GM23338 (cell line): ENCODE results near the gene APMAP. TPM values are rescaled to one million over a fixed set of nuclear protein-coding genes. Genes with fewer than 3 reads are reported as not detected.

Experiments used
- ATAC-seq: fragments of 200-7000 bp; cut with Tn5 transposase; 3 replicates; pipeline ENCODE4 v1.9.1; 2020
- DNase-seq: peaks from one replicate; pipeline ENCODE4 v3.0.0-alpha.2; 2015; ENCODE audit warnings: low spot score
- H2AFZ ChIP-seq: fragments of 200-600 bp; sonication (generic); 2 replicates; pipeline ENCODE4 v1.8.0; 2016; ENCODE audit warnings: antibody characterized with exemption, mild to moderate bottlenecking, moderate library complexity
- H3F3A ChIP-seq: fragments of 200-600 bp; sonication (generic); replicated peaks from 2 replicates; pipeline ENCODE4 v1.8.0; 2017; ENCODE audit warnings: antibody characterized with exemption, mixed run types, low read depth
- H3K27ac ChIP-seq: fragments of 200-600 bp; sonication (generic); 2 replicates; pipeline ENCODE4 v1.6.1; 2016; ENCODE audit warnings: low read depth
- H3K27me3 ChIP-seq: fragments of 200-600 bp; sonication (generic); 2 replicates; pipeline ENCODE4 v1.8.0; 2016; ENCODE audit warnings: mild to moderate bottlenecking, mixed run types, moderate library complexity; ENCODE audit not compliant: insufficient read depth
- H3K36me3 ChIP-seq: fragments of 200-600 bp; sonication (generic); 2 replicates; pipeline ENCODE4 v1.8.0; 2016; ENCODE audit warnings: mild to moderate bottlenecking; ENCODE audit not compliant: insufficient read depth
- H3K4me1 ChIP-seq: fragments of 200-600 bp; sonication (generic); 2 replicates; pipeline ENCODE4 v1.8.0; 2016; ENCODE audit warnings: mild to moderate bottlenecking, moderate library complexity; ENCODE audit not compliant: insufficient read depth
- H3K4me2 ChIP-seq: fragments of 200-600 bp; sonication (generic); 2 replicates; pipeline ENCODE4 v1.7.1; 2017; ENCODE audit warnings: mixed run types
- H3K4me3 ChIP-seq: fragments of 200-600 bp; sonication (generic); 2 replicates; pipeline ENCODE4 v1.6.1; 2016; ENCODE audit warnings: mixed run types
- H3K79me2 ChIP-seq: fragments of 200-600 bp; sonication (generic); replicated peaks from 2 replicates; pipeline ENCODE4 v1.8.0; 2017; ENCODE audit warnings: mild to moderate bottlenecking; ENCODE audit not compliant: insufficient read depth
- H3K9me2 ChIP-seq: fragments of 200-600 bp; sonication (generic); 2 replicates; pipeline ENCODE4 v1.8.0; 2017; ENCODE audit not compliant: insufficient read depth
- H4K20me1 ChIP-seq: fragments of 200-600 bp; sonication (generic); replicated peaks from 2 replicates; pipeline ENCODE4 v1.8.0; 2017; ENCODE audit warnings: mild to moderate bottlenecking; ENCODE audit not compliant: insufficient read depth
- H3K27ac Mint-ChIP-seq: 2 replicates; pipeline ENCODE4 v1.8.0; 2020; ENCODE audit warnings: inconsistent platforms, mild to moderate bottlenecking, moderate library complexity, mixed read lengths
- H3K27me3 Mint-ChIP-seq: 3 replicates; pipeline ENCODE4 v1.8.0; 2022; ENCODE audit warnings: low read depth, mild to moderate bottlenecking, moderate library complexity, mixed read lengths, inconsistent platforms; ENCODE audit not compliant: insufficient read depth, poor library complexity
- H3K36me3 Mint-ChIP-seq: 3 replicates; pipeline ENCODE4 v1.8.0; 2021; ENCODE audit warnings: low read depth, mild to moderate bottlenecking, inconsistent platforms, moderate library complexity, mixed read lengths
- H3K4me1 Mint-ChIP-seq: 3 replicates; pipeline ENCODE4 v1.8.0; 2020; ENCODE audit warnings: mild to moderate bottlenecking, inconsistent platforms, mixed read lengths
- H3K4me3 Mint-ChIP-seq: 3 replicates; pipeline ENCODE4 v1.8.0; 2021; ENCODE audit warnings: moderate library complexity, mild to moderate bottlenecking, inconsistent platforms, mixed read lengths
- H3K9me3 Mint-ChIP-seq: 3 replicates; pipeline ENCODE4 v1.8.0; 2020; ENCODE audit warnings: moderate library complexity, mild to moderate bottlenecking, inconsistent platforms, mixed read lengths
- CREB1 ChIP-seq: fragments of 250-450 bp; sonication (Bioruptor Pico); IDR thresholded peaks from 2 replicates; pipeline ENCODE4 v1.5.0; 2020; ENCODE audit warnings: low read depth, mild to moderate bottlenecking, moderate library complexity
- ETS1 ChIP-seq: IDR thresholded peaks from 2 replicates; pipeline ENCODE4 v1.6.1; 2016; ENCODE audit warnings: antibody characterized with exemption
- EZH2phosphoT487 ChIP-seq: fragments of 200-600 bp; sonication (generic); IDR thresholded peaks from one replicate; pipeline ENCODE4 v1.8.1; 2018; ENCODE audit warnings: antibody characterized with exemption; ENCODE audit not compliant: unreplicated experiment
- JUNB ChIP-seq: IDR thresholded peaks from one replicate; pipeline ENCODE4 v1.6.1; 2016; ENCODE audit warnings: antibody characterized with exemption; ENCODE audit not compliant: unreplicated experiment
- POLR2AphosphoS5 ChIP-seq: IDR thresholded peaks from 2 replicates; pipeline ENCODE4 v1.6.1; 2016; ENCODE audit warnings: antibody characterized with exemption, low read depth
- REST ChIP-seq: IDR thresholded peaks from one replicate; pipeline ENCODE4 v1.6.1; 2018; ENCODE audit warnings: antibody characterized with exemption; ENCODE audit not compliant: unreplicated experiment
- STAT1 ChIP-seq: IDR thresholded peaks from one replicate; pipeline ENCODE4 v1.6.1; 2016; ENCODE audit warnings: antibody characterized with exemption; ENCODE audit not compliant: unreplicated experiment
- ZNF114 ChIP-seq: fragments of 250-450 bp; sonication (Bioruptor Pico); IDR thresholded peaks from 2 replicates; pipeline ENCODE4 v1.5.0; 2020; ENCODE audit warnings: mild to moderate bottlenecking, moderate library complexity
- ZNF331 ChIP-seq: fragments of 250-450 bp; sonication (Bioruptor Pico); IDR thresholded peaks from 2 replicates; pipeline ENCODE4 v1.5.0; 2020; ENCODE audit warnings: low read depth, mild to moderate bottlenecking, moderate library complexity
- polyA plus RNA-seq: library from polyadenylated mRNA; unstranded; fragments of >200 nt; fragmentation: Nextera tagmentation; extraction: Ambion mirVana; gene quantifications from 2 replicates; pipeline ENCODE4 v1.2.1, GENCODE V29; 2016
- total RNA-seq: library from RNA; depleted of rRNA; stranded (reverse); fragments of >200 nt; shearing (Covaris generic); gene quantifications from 2 replicates; pipeline ENCODE4 v1.2.3, GENCODE V29; 2014
- TF ChIP-seq, protein P1 (sequence below), 2 experiments: fragments of 200-600 bp in 1 of 2; sonication (generic) in 1 of 2; conservative IDR thresholded peaks; 2 replicates each; pipeline versions ENCODE4 v1.5.1 to v1.6.1; 2016 to 2017; ENCODE audit warnings: antibody characterized with exemption in 2 of 2, low read depth in 2 of 2, mild to moderate bottlenecking in 2 of 2, moderate library complexity in 1 of 2
- TF ChIP-seq, protein P2 (sequence below): fragments of 250-450 bp; sonication (Bioruptor Pico); IDR thresholded peaks from 2 replicates; pipeline ENCODE4 v1.5.0; 2020; ENCODE audit warnings: mild to moderate bottlenecking, moderate library complexity

The APMAP gene
- total and polyA plus RNA-seq, 2 experiments from 2014 or later, result 31.7 to 72.3 TPM

DNA sequence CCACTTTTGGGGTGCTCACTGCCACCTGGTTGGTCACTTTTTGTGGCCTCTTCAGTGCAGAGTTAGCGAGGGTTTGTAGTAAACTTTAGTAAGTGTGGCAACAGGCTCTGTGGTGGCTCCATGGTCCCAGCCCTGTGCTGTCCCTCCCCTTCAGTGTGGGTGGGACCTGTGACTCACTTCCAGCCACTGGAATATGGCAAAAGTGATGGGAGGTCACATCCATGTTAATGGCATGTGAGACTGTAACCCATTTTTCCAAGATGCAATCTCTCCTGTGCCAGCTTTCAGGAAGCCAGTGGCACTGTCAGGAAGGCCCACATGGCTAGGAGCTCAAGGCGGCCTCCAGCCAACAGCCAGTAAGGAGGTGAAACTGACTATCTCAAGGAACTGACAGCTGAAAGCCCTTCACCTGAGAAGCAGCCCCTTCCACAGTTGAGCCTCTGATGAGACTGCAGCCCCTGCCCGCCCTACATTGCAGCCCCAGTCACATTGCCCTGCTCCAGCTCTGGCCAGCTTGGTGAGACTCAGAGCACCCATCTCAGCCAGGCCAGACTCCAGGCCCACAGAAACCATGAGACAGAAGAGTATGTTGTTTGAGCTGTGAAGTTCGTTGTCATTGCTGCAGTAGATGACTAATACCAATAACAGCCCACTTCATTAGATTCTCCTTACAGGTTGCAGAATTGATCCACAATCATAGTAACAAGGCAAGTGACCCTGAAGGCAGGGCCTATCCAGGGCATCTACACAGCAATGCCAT is 56.6 kb downstream of the APMAP start:
- H3K4me1 ChIP-seq, result no peaks in the 10 kb centered on the region
- no peak overlapping the region for H3K4me3 ChIP-seq
- no peaks in the 10 kb centered on the region for H3K79me2 ChIP-seq
- H3K4me3 Mint-ChIP-seq, result no peak overlapping the region
- H3K36me3 ChIP-seq, result no peaks in the 10 kb centered on the region
- H3K9me2 ChIP-seq, result 0 out of 2 replicates have a peak, but pooled peaks cover 5% of the 10 kb centered on the region
- H3K9me3 Mint-ChIP-seq, result peaks cover 31% of the 10 kb centered on the region
- no peaks in the 10 kb centered on the region for H3K4me1 Mint-ChIP-seq
- DNase-seq (no peak), ATAC-seq (no peak)
- no peaks in the 10 kb centered on the region for H3K27me3 ChIP-seq
- H3K4me2 ChIP-seq, result no peak overlapping the region
- H3K27me3 Mint-ChIP-seq, result no peaks in the 10 kb centered on the region
- no peak overlapping the region for H3K27ac ChIP-seq
- no peaks in the 10 kb centered on the region for H3K36me3 Mint-ChIP-seq
- H3F3A ChIP-seq, result no peaks in the 10 kb centered on the region
- H2AFZ ChIP-seq, result no peak overlapping the region
- no peak overlapping the region for H3K27ac Mint-ChIP-seq
- no peaks in the 10 kb centered on the region for H4K20me1 ChIP-seq
- TF ChIP-seq, protein P1, sequence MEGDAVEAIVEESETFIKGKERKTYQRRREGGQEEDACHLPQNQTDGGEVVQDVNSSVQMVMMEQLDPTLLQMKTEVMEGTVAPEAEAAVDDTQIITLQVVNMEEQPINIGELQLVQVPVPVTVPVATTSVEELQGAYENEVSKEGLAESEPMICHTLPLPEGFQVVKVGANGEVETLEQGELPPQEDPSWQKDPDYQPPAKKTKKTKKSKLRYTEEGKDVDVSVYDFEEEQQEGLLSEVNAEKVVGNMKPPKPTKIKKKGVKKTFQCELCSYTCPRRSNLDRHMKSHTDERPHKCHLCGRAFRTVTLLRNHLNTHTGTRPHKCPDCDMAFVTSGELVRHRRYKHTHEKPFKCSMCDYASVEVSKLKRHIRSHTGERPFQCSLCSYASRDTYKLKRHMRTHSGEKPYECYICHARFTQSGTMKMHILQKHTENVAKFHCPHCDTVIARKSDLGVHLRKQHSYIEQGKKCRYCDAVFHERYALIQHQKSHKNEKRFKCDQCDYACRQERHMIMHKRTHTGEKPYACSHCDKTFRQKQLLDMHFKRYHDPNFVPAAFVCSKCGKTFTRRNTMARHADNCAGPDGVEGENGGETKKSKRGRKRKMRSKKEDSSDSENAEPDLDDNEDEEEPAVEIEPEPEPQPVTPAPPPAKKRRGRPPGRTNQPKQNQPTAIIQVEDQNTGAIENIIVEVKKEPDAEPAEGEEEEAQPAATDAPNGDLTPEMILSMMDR (conservative IDR thresholded peaks at IDR 0.05; ENCODE audit: low read depth in 2 of 2), result no peak
- TF ChIP-seq JUNB (no peak), STAT1 (no peak), POLR2AphosphoS5 (no peak), ZNF331 (CRISPR knock-in tag) (no peak), ZNF114 (CRISPR knock-in tag) (no peak), EZH2phosphoT487 (no peak), REST (no peak), ETS1 (no peak), CREB1 (no peak)
- TF ChIP-seq, protein P2, sequence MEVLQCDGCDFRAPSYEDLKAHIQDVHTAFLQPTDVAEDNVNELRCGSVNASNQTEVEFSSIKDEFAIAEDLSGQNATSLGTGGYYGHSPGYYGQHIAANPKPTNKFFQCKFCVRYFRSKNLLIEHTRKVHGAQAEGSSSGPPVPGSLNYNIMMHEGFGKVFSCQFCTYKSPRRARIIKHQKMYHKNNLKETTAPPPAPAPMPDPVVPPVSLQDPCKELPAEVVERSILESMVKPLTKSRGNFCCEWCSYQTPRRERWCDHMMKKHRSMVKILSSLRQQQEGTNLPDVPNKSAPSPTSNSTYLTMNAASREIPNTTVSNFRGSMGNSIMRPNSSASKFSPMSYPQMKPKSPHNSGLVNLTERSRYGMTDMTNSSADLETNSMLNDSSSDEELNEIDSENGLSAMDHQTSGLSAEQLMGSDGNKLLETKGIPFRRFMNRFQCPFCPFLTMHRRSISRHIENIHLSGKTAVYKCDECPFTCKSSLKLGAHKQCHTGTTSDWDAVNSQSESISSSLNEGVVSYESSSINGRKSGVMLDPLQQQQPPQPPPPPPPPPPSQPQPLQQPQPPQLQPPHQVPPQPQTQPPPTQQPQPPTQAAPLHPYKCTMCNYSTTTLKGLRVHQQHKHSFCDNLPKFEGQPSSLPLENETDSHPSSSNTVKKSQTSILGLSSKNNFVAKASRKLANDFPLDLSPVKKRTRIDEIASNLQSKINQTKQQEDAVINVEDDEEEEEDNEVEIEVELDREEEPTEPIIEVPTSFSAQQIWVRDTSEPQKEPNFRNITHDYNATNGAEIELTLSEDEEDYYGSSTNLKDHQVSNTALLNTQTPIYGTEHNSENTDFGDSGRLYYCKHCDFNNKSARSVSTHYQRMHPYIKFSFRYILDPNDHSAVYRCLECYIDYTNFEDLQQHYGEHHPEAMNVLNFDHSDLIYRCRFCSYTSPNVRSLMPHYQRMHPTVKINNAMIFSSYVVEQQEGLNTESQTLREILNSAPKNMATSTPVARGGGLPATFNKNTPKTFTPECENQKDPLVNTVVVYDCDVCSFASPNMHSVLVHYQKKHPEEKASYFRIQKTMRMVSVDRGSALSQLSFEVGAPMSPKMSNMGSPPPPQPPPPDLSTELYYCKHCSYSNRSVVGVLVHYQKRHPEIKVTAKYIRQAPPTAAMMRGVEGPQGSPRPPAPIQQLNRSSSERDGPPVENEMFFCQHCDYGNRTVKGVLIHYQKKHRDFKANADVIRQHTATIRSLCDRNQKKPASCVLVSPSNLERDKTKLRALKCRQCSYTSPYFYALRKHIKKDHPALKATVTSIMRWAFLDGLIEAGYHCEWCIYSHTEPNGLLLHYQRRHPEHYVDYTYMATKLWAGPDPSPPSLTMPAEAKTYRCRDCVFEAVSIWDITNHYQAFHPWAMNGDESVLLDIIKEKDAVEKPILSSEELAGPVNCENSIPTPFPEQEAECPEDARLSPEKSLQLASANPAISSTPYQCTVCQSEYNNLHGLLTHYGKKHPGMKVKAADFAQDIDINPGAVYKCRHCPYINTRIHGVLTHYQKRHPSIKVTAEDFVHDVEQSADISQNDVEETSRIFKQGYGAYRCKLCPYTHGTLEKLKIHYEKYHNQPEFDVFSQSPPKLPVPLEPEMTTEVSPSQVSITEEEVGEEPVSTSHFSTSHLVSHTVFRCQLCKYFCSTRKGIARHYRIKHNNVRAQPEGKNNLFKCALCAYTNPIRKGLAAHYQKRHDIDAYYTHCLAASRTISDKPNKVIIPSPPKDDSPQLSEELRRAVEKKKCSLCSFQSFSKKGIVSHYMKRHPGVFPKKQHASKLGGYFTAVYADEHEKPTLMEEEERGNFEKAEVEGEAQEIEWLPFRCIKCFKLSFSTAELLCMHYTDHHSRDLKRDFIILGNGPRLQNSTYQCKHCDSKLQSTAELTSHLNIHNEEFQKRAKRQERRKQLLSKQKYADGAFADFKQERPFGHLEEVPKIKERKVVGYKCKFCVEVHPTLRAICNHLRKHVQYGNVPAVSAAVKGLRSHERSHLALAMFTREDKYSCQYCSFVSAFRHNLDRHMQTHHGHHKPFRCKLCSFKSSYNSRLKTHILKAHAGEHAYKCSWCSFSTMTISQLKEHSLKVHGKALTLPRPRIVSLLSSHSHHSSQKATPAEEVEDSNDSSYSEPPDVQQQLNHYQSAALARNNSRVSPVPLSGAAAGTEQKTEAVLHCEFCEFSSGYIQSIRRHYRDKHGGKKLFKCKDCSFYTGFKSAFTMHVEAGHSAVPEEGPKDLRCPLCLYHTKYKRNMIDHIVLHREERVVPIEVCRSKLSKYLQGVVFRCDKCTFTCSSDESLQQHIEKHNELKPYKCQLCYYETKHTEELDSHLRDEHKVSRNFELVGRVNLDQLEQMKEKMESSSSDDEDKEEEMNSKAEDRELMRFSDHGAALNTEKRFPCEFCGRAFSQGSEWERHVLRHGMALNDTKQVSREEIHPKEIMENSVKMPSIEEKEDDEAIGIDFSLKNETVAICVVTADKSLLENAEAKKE (CRISPR knock-in tag), result no peak
